ENCODE measurements around the gene SLC24A3. TPM values are rescaled to one million over a fixed set of nuclear protein-coding genes. Genes with fewer than 3 reads are reported as not detected.

The SLC24A3 gene
- total RNA-seq, 1 donor from 2014 or later: 0.96 TPM

GRCh38 chr20:19392344-19393130, 180.1 kb downstream of the SLC24A3 start:
- Mint-ChIP-seq H3K36me3 (ENCODE audit: insufficient read depth) (peaks cover 4% of the 10 kb centered on the region), H3K27me3 (no peaks in the 10 kb centered on the region), H3K4me1 (ENCODE audit: low read depth) (peaks cover 7% of the 10 kb centered on the region), H3K9me3 (ENCODE audit: low read depth) (peaks cover 15% of the 10 kb centered on the region), H3K4me3 (ENCODE audit: low read depth) (no peak overlapping the region), H3K27ac (no peak overlapping the region)
- DNase-seq (ENCODE audit: low spot score, unreplicated experiment): no peak
- no peak for TF ChIP-seq CTCF (IDR thresholded peaks at IDR 0.05; ENCODE audit: unreplicated experiment)

- Mint-ChIP-seq H3K4me1 (ENCODE audit: low read depth) (peaks cover 7% of the 10 kb centered on the region), H3K27ac (no peak overlapping the region), H3K27me3 (no peaks in the 10 kb centered on the region), H3K4me3 (ENCODE audit: low read depth) (no peak overlapping the region), H3K9me3 (ENCODE audit: low read depth) (peaks cover 13% of the 10 kb centered on the region), H3K36me3 (ENCODE audit: insufficient read depth) (peaks cover 2% of the 10 kb centered on the region)
- DNase-seq (ENCODE audit: low spot score, unreplicated experiment): no peak
- TF ChIP-seq CTCF (IDR thresholded peaks at IDR 0.05; ENCODE audit: unreplicated experiment): no peak
These were observed 184.1 kb downstream of the SLC24A3 start for GRCh38 chr20:19396460-19397081.

- no peak for DNase-seq (ENCODE audit: low spot score, unreplicated experiment)
- Mint-ChIP-seq H3K9me3 (ENCODE audit: low read depth) (peaks cover 13% of the 10 kb centered on the region), H3K36me3 (ENCODE audit: insufficient read depth) (peaks cover 2% of the 10 kb centered on the region), H3K4me3 (ENCODE audit: low read depth) (no peak overlapping the region), H3K4me1 (ENCODE audit: low read depth) (peaks cover 7% of the 10 kb centered on the region), H3K27me3 (no peaks in the 10 kb centered on the region), H3K27ac (no peak overlapping the region)
- no peak for TF ChIP-seq CTCF (IDR thresholded peaks at IDR 0.05; ENCODE audit: unreplicated experiment)
These were observed 184.8 kb downstream of the SLC24A3 start for GRCh38 chr20:19397226-19397625.

GRCh38 chr20:19397666-19398065, 185.2 kb downstream of the SLC24A3 start:
- H3K4me3 Mint-ChIP-seq (ENCODE audit: low read depth): no peak overlapping the region
- peaks cover 2% of the 10 kb centered on the region for H3K36me3 Mint-ChIP-seq (ENCODE audit: insufficient read depth)
- peaks cover 7% of the 10 kb centered on the region for H3K4me1 Mint-ChIP-seq (ENCODE audit: low read depth)
- no peak for DNase-seq (ENCODE audit: low spot score, unreplicated experiment)
- no peaks in the 10 kb centered on the region for H3K27me3 Mint-ChIP-seq
- TF ChIP-seq CTCF (IDR thresholded peaks at IDR 0.05; ENCODE audit: unreplicated experiment): no peak
- H3K27ac Mint-ChIP-seq: no peak overlapping the region
- H3K9me3 Mint-ChIP-seq (ENCODE audit: low read depth): peaks cover 13% of the 10 kb centered on the region

- H3K27me3 Mint-ChIP-seq: no peaks in the 10 kb centered on the region
- DNase-seq (ENCODE audit: low spot score, unreplicated experiment): no peak
These were observed 188.7 kb downstream of the SLC24A3 start for GRCh38 chr20:19401096-19401495.

More at GRCh38 chr20:19401096-19401495, 188.7 kb downstream of the SLC24A3 start:
- Mint-ChIP-seq H3K9me3 (ENCODE audit: low read depth) (peaks cover 13% of the 10 kb centered on the region), H3K36me3 (ENCODE audit: insufficient read depth) (peaks cover 2% of the 10 kb centered on the region), H3K4me3 (ENCODE audit: low read depth) (no peak overlapping the region), H3K4me1 (ENCODE audit: low read depth) (peaks cover 7% of the 10 kb centered on the region), H3K27ac (no peak overlapping the region)
- no peak for TF ChIP-seq CTCF (IDR thresholded peaks at IDR 0.05; ENCODE audit: unreplicated experiment)
